GM19240 (cell line): ENCODE results near the gene B4GALT5.

Source experiments
- DNase-seq: peaks from one replicate; pipeline ENCODE4 v3.0.0; 2011; ENCODE audit warnings: low spot score; ENCODE audit not compliant: insufficient read length

The B4GALT5 gene

GRCh38 chr20:49587111-49587570, 126.5 kb downstream of the B4GALT5 start:
- no peak for DNase-seq

- no peak for DNase-seq
Measured at GRCh38 chr20:49585585-49586245, 128.0 kb downstream of the B4GALT5 start.

GRCh38 chr20:49584418-49585382, 129.0 kb downstream of the B4GALT5 start:
- DNase-seq, result no peak

- no peak for DNase-seq
Measured at GRCh38 chr20:49583669-49584417, 129.8 kb downstream of the B4GALT5 start.

GRCh38 chr20:49583343-49583668, 130.4 kb downstream of the B4GALT5 start:
- DNase-seq, result no peak
